Liver (tissue), 9 donors: ENCODE results near the gene OTUD7B. TPM values are rescaled to one million over a fixed set of nuclear protein-coding genes. Genes with fewer than 3 reads are reported as not detected.

Source experiments
- DNase-seq: peaks from one replicate; pipeline ENCODE4 v3.0.0-alpha.2; 2017; ENCODE audit warnings: low spot score
- H3K27ac ChIP-seq, 2 donors: one replicate each; pipeline ENCODE4 v1.7.0; 2013; ENCODE audit warnings: inconsistent platforms in 2 of 2, low read length in 2 of 2, control low read depth in 1 of 2, low read depth in 1 of 2, mild to moderate bottlenecking in 1 of 2
- H3K27me3 ChIP-seq, 4 donors: one replicate each; pipeline versions ENCODE4 v1.6.1 to v1.7.0; 2013; ENCODE audit warnings: low read length in 3 of 4, inconsistent platforms in 1 of 4, mild to moderate bottlenecking in 1 of 4, moderate library complexity in 1 of 4; ENCODE audit not compliant: control insufficient read depth in 4 of 4, insufficient read depth in 4 of 4
- H3K36me3 ChIP-seq, 4 donors: one replicate each; pipeline versions ENCODE4 v1.6.1 to v1.7.0; 2013; ENCODE audit warnings: low read length in 3 of 4, mild to moderate bottlenecking in 3 of 4, low read depth in 1 of 4, moderate library complexity in 1 of 4; ENCODE audit not compliant: control insufficient read depth in 4 of 4, insufficient read depth in 3 of 4
- H3K4me1 ChIP-seq, 4 donors: one replicate each; pipeline versions ENCODE4 v1.6.1 to v1.7.0; 2013; ENCODE audit warnings: low read length in 3 of 4, mild to moderate bottlenecking in 3 of 4, moderate library complexity in 1 of 4; ENCODE audit not compliant: control insufficient read depth in 4 of 4, insufficient read depth in 4 of 4
- H3K4me3 ChIP-seq, 3 donors: one replicate each; pipeline versions ENCODE4 v1.6.1 to v1.7.0; 2013; ENCODE audit warnings: low read length in 3 of 3, control low read depth in 1 of 3, low read depth in 1 of 3, mild to moderate bottlenecking in 1 of 3
- H3K9ac ChIP-seq, 2 donors: one replicate each; pipeline ENCODE4 v1.7.0; 2013; ENCODE audit warnings: low read length in 2 of 2, mild to moderate bottlenecking in 2 of 2, moderate library complexity in 2 of 2, control low read depth in 1 of 2, low read depth in 1 of 2
- H3K9me3 ChIP-seq, 4 donors: one replicate each; pipeline versions ENCODE4 v1.6.1 to v1.7.0; 2013; ENCODE audit warnings: low read length in 3 of 4; ENCODE audit not compliant: control insufficient read depth in 4 of 4
- CTCF ChIP-seq: fragments of 150-350 bp; IDR thresholded peaks from 2 replicates; pipeline ENCODE4 v1.5.1; 2017; ENCODE audit warnings: improper control_type of control experiment, low read depth, low read length; ENCODE audit not compliant: missing input control
- EGR1 ChIP-seq, 2 donors: IDR thresholded peaks; 2 replicates each; pipeline ENCODE4 v1.6.1; 2016 to 2018; ENCODE audit warnings: antibody characterized with exemption in 2 of 2, low read depth in 2 of 2
- FOXA1 ChIP-seq: IDR thresholded peaks from 2 replicates; pipeline ENCODE4 v1.6.1; 2016; ENCODE audit warnings: antibody characterized with exemption
- FOXA2 ChIP-seq: IDR thresholded peaks from 2 replicates; pipeline ENCODE4 v1.6.1; 2016; ENCODE audit warnings: antibody characterized with exemption
- GABPA ChIP-seq, 2 donors: IDR thresholded peaks in 1 of 2; conservative IDR thresholded peaks in 1 of 2; 2 replicates each; pipeline ENCODE4 v1.6.1; 2016; ENCODE audit warnings: antibody characterized with exemption in 2 of 2, mild to moderate bottlenecking in 1 of 2, moderate library complexity in 1 of 2
- HNF4A ChIP-seq, 2 donors: conservative IDR thresholded peaks; 2 replicates each; pipeline ENCODE4 v1.6.1; 2016; ENCODE audit warnings: antibody characterized with exemption in 2 of 2, mild to moderate bottlenecking in 2 of 2
- HNF4G ChIP-seq: IDR thresholded peaks from 2 replicates; pipeline ENCODE4 v1.6.1; 2016; ENCODE audit warnings: antibody characterized with exemption
- JUND ChIP-seq, 2 donors: IDR thresholded peaks; 2 replicates each; pipeline ENCODE4 v1.6.1; 2016; ENCODE audit warnings: antibody characterized with exemption in 2 of 2
- MAX ChIP-seq: IDR thresholded peaks from 2 replicates; pipeline ENCODE4 v1.6.1; 2016; ENCODE audit warnings: antibody characterized with exemption
- NR2F2 ChIP-seq: IDR thresholded peaks from 2 replicates; pipeline ENCODE4 v1.6.1; 2016; ENCODE audit warnings: antibody characterized with exemption
- RAD21 ChIP-seq, 2 donors: IDR thresholded peaks; 2 replicates each; pipeline ENCODE4 v1.6.1; 2016; ENCODE audit warnings: antibody characterized with exemption in 2 of 2, mild to moderate bottlenecking in 2 of 2
- REST ChIP-seq: IDR thresholded peaks from 2 replicates; pipeline ENCODE4 v1.6.1; 2016; ENCODE audit warnings: antibody characterized with exemption, mild to moderate bottlenecking
- RXRA ChIP-seq, 2 donors: IDR thresholded peaks; 2 replicates each; pipeline ENCODE4 v1.6.1; 2017 to 2018; ENCODE audit warnings: antibody characterized with exemption in 2 of 2, mild to moderate bottlenecking in 1 of 2
- SP1 ChIP-seq: IDR thresholded peaks from 2 replicates; pipeline ENCODE4 v1.6.1; 2018; ENCODE audit warnings: antibody characterized with exemption, mild to moderate bottlenecking
- TAF1 ChIP-seq: conservative IDR thresholded peaks from 2 replicates; pipeline ENCODE4 v1.6.1; 2016; ENCODE audit warnings: antibody characterized with exemption, mild to moderate bottlenecking
- YY1 ChIP-seq: IDR thresholded peaks from 2 replicates; pipeline ENCODE4 v1.6.1; 2016; ENCODE audit warnings: antibody characterized with exemption, mild to moderate bottlenecking
- WGBS: extraction: QIAGEN DNeasy Blood & Tissue Kit; methylation state at CpG from one replicate; pipeline ENCODE4 v1.1.7; 2013; 5-methylcytosine and 5-hydroxymethylcytosine counted together
- polyA plus RNA-seq, 2 donors: library from polyadenylated mRNA; stranded (reverse) in 1 of 2; unstranded in 1 of 2; fragments of 200-250 nt in 1 of 2; fragments of >200 nt in 1 of 2; fragmentation: Nextera tagmentation in 1 of 2; extraction: Ambion mirVana in 1 of 2; gene quantifications; one replicate each; pipeline versions ENCODE4 v1.2.1 to v1.2.3, GENCODE V29; 2013 to 2015
- total RNA-seq, 2 donors: library from RNA; depleted of rRNA; stranded (reverse); fragments of >200 nt; gene quantifications; one replicate each; pipeline ENCODE4 v1.2.3, GENCODE V29; 2014
- TF ChIP-seq, protein P1 (sequence below): IDR thresholded peaks from 2 replicates; pipeline ENCODE4 v1.6.1; 2016; ENCODE audit warnings: antibody characterized with exemption
- TF ChIP-seq, protein P2 (sequence below): IDR thresholded peaks from 2 replicates; pipeline ENCODE4 v1.6.1; 2016; ENCODE audit warnings: antibody characterized with exemption
- donor health status: healthy.
- donor health status: healthy.
- donor health status: healthy.
- donor health status: healthy.
- donor health status: healthy.

OTUD7B gene
- total and polyA plus RNA-seq, 4 donors = 2.1 to 19.2 (median 6.9) TPM

- peak; percentile 95 for DNase-seq
- Histone ChIP-seq H3K27ac (peak within 1 kb of the TSS; percentile 96 to 99), H3K27me3 (no peaks in the 10 kb centered on the region), H3K9ac (peak within 1 kb of the TSS; percentile 44 to 98), H3K4me1 (peaks cover 5 to 22% (median 16%) of the 10 kb centered on the region in 4 donors), H3K4me3 (peak within 1 kb of the TSS; percentile 93 to 98 (median 96)), H3K9me3 (no peaks in the 10 kb centered on the region), H3K36me3 (peaks cover 5 to 38% (median 26%) of the 10 kb centered on the region in 4 donors)
- TF ChIP-seq FOXA1 = peak; percentile 40
- peak; percentile 89 for TF ChIP-seq TAF1
- TF ChIP-seq FOXA2 = no peak
- peak; percentile 82 for TF ChIP-seq NR2F2
- TF ChIP-seq RAD21 (IDR thresholded peaks at IDR 0.05) = peak in 1 of 2 donors; percentile 54
- peak; percentile 62 for TF ChIP-seq MAX
- TF ChIP-seq REST = peak; percentile 91
- peak; percentile 54 for TF ChIP-seq SP1
- no peak for TF ChIP-seq HNF4G
- TF ChIP-seq JUND (IDR thresholded peaks at IDR 0.05) = peak in 1 of 2 donors; percentile 44
- TF ChIP-seq RXRA (IDR thresholded peaks at IDR 0.05) = peak in 1 of 2 donors; percentile 52
- TF ChIP-seq, protein P1, sequence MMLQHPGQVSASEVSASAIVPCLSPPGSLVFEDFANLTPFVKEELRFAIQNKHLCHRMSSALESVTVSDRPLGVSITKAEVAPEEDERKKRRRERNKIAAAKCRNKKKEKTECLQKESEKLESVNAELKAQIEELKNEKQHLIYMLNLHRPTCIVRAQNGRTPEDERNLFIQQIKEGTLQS = peak; percentile 17
- TF ChIP-seq, protein P2, sequence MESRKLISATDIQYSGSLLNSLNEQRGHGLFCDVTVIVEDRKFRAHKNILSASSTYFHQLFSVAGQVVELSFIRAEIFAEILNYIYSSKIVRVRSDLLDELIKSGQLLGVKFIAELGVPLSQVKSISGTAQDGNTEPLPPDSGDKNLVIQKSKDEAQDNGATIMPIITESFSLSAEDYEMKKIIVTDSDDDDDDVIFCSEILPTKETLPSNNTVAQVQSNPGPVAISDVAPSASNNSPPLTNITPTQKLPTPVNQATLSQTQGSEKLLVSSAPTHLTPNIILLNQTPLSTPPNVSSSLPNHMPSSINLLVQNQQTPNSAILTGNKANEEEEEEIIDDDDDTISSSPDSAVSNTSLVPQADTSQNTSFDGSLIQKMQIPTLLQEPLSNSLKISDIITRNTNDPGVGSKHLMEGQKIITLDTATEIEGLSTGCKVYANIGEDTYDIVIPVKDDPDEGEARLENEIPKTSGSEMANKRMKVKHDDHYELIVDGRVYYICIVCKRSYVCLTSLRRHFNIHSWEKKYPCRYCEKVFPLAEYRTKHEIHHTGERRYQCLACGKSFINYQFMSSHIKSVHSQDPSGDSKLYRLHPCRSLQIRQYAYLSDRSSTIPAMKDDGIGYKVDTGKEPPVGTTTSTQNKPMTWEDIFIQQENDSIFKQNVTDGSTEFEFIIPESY = peak; percentile 41
- peak; percentile 87 to 97 for TF ChIP-seq GABPA (IDR thresholded peaks at IDR 0.05 in 1 of 2, conservative IDR thresholded peaks at IDR 0.05 in 1 of 2)
- TF ChIP-seq YY1 = peak; percentile 99
- TF ChIP-seq EGR1 (IDR thresholded peaks at IDR 0.05; ENCODE audit: low read depth in 2 of 2) = peak; percentile 50 to 68
- TF ChIP-seq HNF4A (conservative IDR thresholded peaks at IDR 0.05) = peak; percentile 20 to 31
- TF ChIP-seq CTCF = no peak
- WGBS = under 1% methylated on average over 47 of the region's 47 CpGs
Measured at GRCh38 chr1:149927563-149928400, 82.7 kb downstream of the OTUD7B start, which contains the start of gene SF3B4. Gene SF3B4 (minus strand): TSS chr1:149927803. CDS start chr1:149927759, 44 bp downstream.
